Measurements from ENCODE around the gene KLHL14. TPM values are rescaled to one million over a fixed set of nuclear protein-coding genes. Genes with fewer than 3 reads are reported as not detected.

KLHL14 gene
- total and polyA plus RNA-seq, 2 of the 13 experiments (the other 11 are each of a cell fraction or from before 2014, with no cell fraction given) = 16.0 to 41.8 TPM

- Histone ChIP-seq H3K79me2 (ENCODE audit: insufficient read depth, low read length) (peaks cover 46% of the 10 kb centered on the region), H4K20me1 (ENCODE audit: insufficient read depth, low read length) (no peaks in the 10 kb centered on the region), H3K9me3 (ENCODE audit: low read length) (no peaks in the 10 kb centered on the region), H3K4me1 (ENCODE audit: insufficient read depth, low read length) (peaks cover 29% of the 10 kb centered on the region), H3K27me3 (ENCODE audit: control insufficient read depth in 1 of 2, insufficient read depth in 2 of 2, low read length in 2 of 2) (no peaks in the 10 kb centered on the region; a peak in 1 of 5 replicates), H3K27ac (ENCODE audit: extremely low read length, insufficient read depth, low read length) (peak overlapping the region; percentile 93), H2AFZ (ENCODE audit: low read length) (no peak overlapping the region), H3K9ac (ENCODE audit: insufficient read depth, low read depth, low read length) (peak overlapping the region; percentile 61), H3K36me3 (replicated peaks in 1 of 2; ENCODE audit: control insufficient read depth in 1 of 2, insufficient read depth in 2 of 2, low read length in 2 of 2) (no peaks in the 10 kb centered on the region), H3K4me2 (ENCODE audit: low read depth, low read length) (peak overlapping the region; percentile 68), H3K4me3 (replicated peaks in 1 of 3; ENCODE audit: insufficient read depth in 1 of 3, low read depth in 2 of 3, low read length in 3 of 3) (peak overlapping the region; percentile 88 to 93 (median 93))
- FAIRE-seq = no peak
- POLR2A ChIA-PET = interaction anchor here (0.8 to 7.7 kb wide), 3 partner anchors 11 to 37 kb away, joined by 3 to 136 read pairs (median 5); no protein-coding TSS in a partner anchor
- CTCF ChIA-PET (ENCODE audit: low intra/inter-chr PET ratio, low total read pairs) = no interaction called here
- in situ Hi-C loops (cut with HindIII; ENCODE audit: extremely low pct_ligation_motif_present, low pct_unique_long_range_greater_than_20kb) (no loop called here), intact Hi-C loops (cut with micrococcal nuclease; ENCODE audit: unreplicated experiment) (no loop called here)
- peak; percentile 7 for ATAC-seq
- 12% methylated on average over 21 of the region's 50 CpGs for WGBS (ENCODE audit: low lambda C conversion rate)
- no TSS peak for BruUV-seq (replicated peaks)
- no peak for DNase-seq (ENCODE audit: low spot score)
- peak; percentile 42; the same call in 1 of the 2 replicates for TF ChIP-seq ZNF607 (CRISPR knock-in tag; IDR thresholded peaks at IDR 0.05; ENCODE audit: borderline replicate concordance)
- TF ChIP-seq ZNF788 (CRISPR knock-in tag; IDR thresholded peaks at IDR 0.05; ENCODE audit: borderline replicate concordance) = 0 out of 2 replicates have a peak, but pooled peaks have one; percentile 33
- TF ChIP-seq TRAFD1 (CRISPR knock-in tag; IDR thresholded peaks at IDR 0.05; ENCODE audit: borderline replicate concordance) = no peak
- TF ChIP-seq ZNF367 (CRISPR knock-in tag; IDR thresholded peaks at IDR 0.05; ENCODE audit: borderline replicate concordance) = no peak
- TF ChIP-seq POLR2G (IDR thresholded peaks at IDR 0.05; ENCODE audit: low read depth, low read length) = peak; percentile 13; the same call in 1 of the 2 replicates
- TF ChIP-seq FOXC1 (CRISPR knock-in tag; IDR thresholded peaks at IDR 0.05; ENCODE audit: borderline replicate concordance) = no peak
- TF ChIP-seq IRF9 (CRISPR knock-in tag; IDR thresholded peaks at IDR 0.05; ENCODE audit: borderline replicate concordance) = no peak
- TF ChIP-seq PRDM15 (CRISPR knock-in tag; IDR thresholded peaks at IDR 0.05) = peak; percentile 78; the same call in 1 of the 2 replicates
- TF ChIP-seq ZNF251 (CRISPR knock-in tag; IDR thresholded peaks at IDR 0.05) = no peak
- TF ChIP-seq TEF (CRISPR knock-in tag; IDR thresholded peaks at IDR 0.05) = no peak
- no peak for TF ChIP-seq HOXD1 (CRISPR knock-in tag; IDR thresholded peaks at IDR 0.05)
- TF ChIP-seq GZF1 (CRISPR knock-in tag; IDR thresholded peaks at IDR 0.05) = no peak
- TF ChIP-seq ZNF777 (CRISPR knock-in tag; IDR thresholded peaks at IDR 0.05) = no peak
- no peak for TF ChIP-seq KAT7 (CRISPR knock-in tag; IDR thresholded peaks at IDR 0.05; ENCODE audit: borderline replicate concordance)
- TF ChIP-seq GABPA (IDR thresholded peaks at IDR 0.05; ENCODE audit: low read depth, low read length) = no peak
- TF ChIP-seq GABPA (CRISPR knock-in tag; IDR thresholded peaks at IDR 0.05; ENCODE audit: low read depth) = no peak
- TF ChIP-seq ZMAT3 (CRISPR knock-in tag; conservative IDR thresholded peaks at IDR 0.05) = no peak
Observed at GRCh38 chr18:32771871-32772580, 797 bp downstream of the KLHL14 start.

Measured in HepG2 (cell line).